Fibroblast of lung (primary cell): ENCODE data around the gene CDK7. TPM values are rescaled to one million over a fixed set of nuclear protein-coding genes. Genes with fewer than 3 reads are reported as not detected.

ENCODE experiments used
- DNase-seq, 2 donors: peaks; one replicate each; pipeline versions ENCODE4 v3.0.0 to v3.0.0-alpha.2; 2010; ENCODE audit warnings: low read depth in 2 of 2
- H2AFZ ChIP-seq: 2 replicates; pipeline ENCODE4 v1.5.1; 2012; ENCODE audit warnings: low read length, control low read depth, inconsistent platforms
- H3K27ac ChIP-seq: 2 replicates; pipeline ENCODE4 v1.5.1; 2011; ENCODE audit warnings: low read length, control low read depth; ENCODE audit not compliant: insufficient read depth
- H3K27me3 ChIP-seq: 2 replicates; pipeline ENCODE4 v1.5.1; 2011; ENCODE audit warnings: mild to moderate bottlenecking, low read length; ENCODE audit not compliant: control insufficient read depth, insufficient read depth
- H3K36me3 ChIP-seq: 2 replicates; pipeline ENCODE4 v1.5.1; 2011; ENCODE audit warnings: low read length; ENCODE audit not compliant: control insufficient read depth, insufficient read depth
- H3K4me1 ChIP-seq: 2 replicates; pipeline ENCODE4 v1.5.1; 2011; ENCODE audit warnings: low read length; ENCODE audit not compliant: control insufficient read depth, insufficient read depth; ENCODE audit errors: extremely low read depth
- H3K4me2 ChIP-seq: 2 replicates; pipeline ENCODE4 v1.5.1; 2011; ENCODE audit warnings: low read length, control low read depth; ENCODE audit not compliant: insufficient read depth; ENCODE audit errors: extremely low read depth
- H3K4me3 ChIP-seq, 4 experiments: fragments of 200-600 bp in 1 of 4; sonication (generic) in 1 of 4; replicated peaks in 1 of 4; 2 replicates each; pipeline ENCODE4 v1.5.1; 2011 to 2016; ENCODE audit warnings: low read length in 4 of 4, low read depth in 3 of 4, mild to moderate bottlenecking in 3 of 4, control low read depth in 2 of 4, inconsistent platforms in 1 of 4, mixed read lengths in 1 of 4; ENCODE audit not compliant: insufficient read depth in 1 of 4; ENCODE audit errors: control extremely low read depth in 1 of 4
- H3K79me2 ChIP-seq: 2 replicates; pipeline ENCODE4 v1.5.1; 2012; ENCODE audit warnings: mild to moderate bottlenecking, low read length, inconsistent platforms; ENCODE audit not compliant: control insufficient read depth, insufficient read depth
- H3K9ac ChIP-seq: 2 replicates; pipeline ENCODE4 v1.5.1; 2011; ENCODE audit warnings: mild to moderate bottlenecking, low read length, control low read depth; ENCODE audit not compliant: insufficient read depth
- H3K9me3 ChIP-seq: 2 replicates; pipeline ENCODE4 v1.5.1; 2012; ENCODE audit warnings: low read depth, low read length; ENCODE audit not compliant: control insufficient read depth, insufficient read depth
- H4K20me1 ChIP-seq: 2 replicates; pipeline ENCODE4 v1.5.1; 2011; ENCODE audit warnings: low read length; ENCODE audit not compliant: control insufficient read depth, insufficient read depth; ENCODE audit errors: extremely low read depth
- CTCF ChIP-seq, 2 donors: IDR thresholded peaks in 1 of 2; conservative IDR thresholded peaks in 1 of 2; 1 replicate in 1 of 2; 2 replicates in 1 of 2; pipeline ENCODE4 v1.5.1; 2011 to 2012; ENCODE audit warnings: low read length in 2 of 2, control low read depth in 1 of 2, inconsistent platforms in 1 of 2, low read depth in 1 of 2, mild to moderate bottlenecking in 1 of 2
- EZH2 ChIP-seq: IDR thresholded peaks from 2 replicates; pipeline ENCODE4 v1.5.1; 2012; ENCODE audit warnings: low read length, control low read depth, mild to moderate bottlenecking; ENCODE audit errors: missing control alignments
- polyA plus RNA-seq, 2 donors: library from polyadenylated mRNA; depleted of rRNA in 1 of 2; stranded (reverse) in 1 of 2; unstranded in 1 of 2; fragments of >200 nt; gene quantifications; 2 replicates each; pipeline ENCODE4 v1.2.1, GENCODE V29; 2011 to 2012; ENCODE audit warnings: missing spikeins in 1 of 2
- total RNA-seq: library from RNA; depleted of rRNA; stranded (reverse); fragments of >200 nt; gene quantifications from 2 replicates; pipeline ENCODE4 v1.2.1, GENCODE V29; 2014

CDK7 gene
- total and polyA plus RNA-seq, 2 donors (not counting 1 experiment from before 2014, with no cell fraction given): 74.3 to 95.4 TPM

DNA sequence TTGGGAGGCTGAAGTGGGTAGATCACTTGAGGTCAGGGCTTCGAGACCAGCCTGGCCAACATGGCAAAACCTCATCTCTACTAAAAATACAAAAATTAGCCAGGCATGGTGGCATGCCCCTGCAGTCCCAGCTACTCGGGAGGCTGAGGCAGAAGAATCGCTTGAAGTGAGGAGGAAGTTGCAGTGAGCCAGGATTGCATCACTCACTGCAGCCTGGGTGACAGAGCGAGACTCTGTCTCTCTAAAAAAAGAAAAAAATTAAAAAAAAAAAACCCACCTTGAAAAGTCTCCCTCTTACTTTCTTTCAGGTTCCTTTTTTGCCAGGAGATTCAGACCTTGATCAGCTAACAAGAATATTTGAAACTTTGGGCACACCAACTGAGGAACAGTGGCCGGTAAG, 34.2 kb downstream of the CDK7 start:
- no peak overlapping the region for H3K9ac ChIP-seq
- H3K4me3 ChIP-seq: no peak overlapping the region
- TF ChIP-seq CTCF (conservative IDR thresholded peaks at IDR 0.05 in 1 of 2, IDR thresholded peaks at IDR 0.05 in 1 of 2; ENCODE audit: low read depth in 1 of 2, low read length in 2 of 2): no peak
- TF ChIP-seq EZH2: no peak
- H4K20me1 ChIP-seq: no peaks in the 10 kb centered on the region
- no peak overlapping the region for H2AFZ ChIP-seq
- H3K79me2 ChIP-seq: no peaks in the 10 kb centered on the region
- no peak overlapping the region for H3K27ac ChIP-seq
- no peak for DNase-seq
- peaks cover 2% of the 10 kb centered on the region for H3K4me1 ChIP-seq
- H3K27me3 ChIP-seq: no peaks in the 10 kb centered on the region
- no peak overlapping the region for H3K4me2 ChIP-seq
- no peaks in the 10 kb centered on the region for H3K9me3 ChIP-seq
- peaks cover 2% of the 10 kb centered on the region for H3K36me3 ChIP-seq

DNA sequence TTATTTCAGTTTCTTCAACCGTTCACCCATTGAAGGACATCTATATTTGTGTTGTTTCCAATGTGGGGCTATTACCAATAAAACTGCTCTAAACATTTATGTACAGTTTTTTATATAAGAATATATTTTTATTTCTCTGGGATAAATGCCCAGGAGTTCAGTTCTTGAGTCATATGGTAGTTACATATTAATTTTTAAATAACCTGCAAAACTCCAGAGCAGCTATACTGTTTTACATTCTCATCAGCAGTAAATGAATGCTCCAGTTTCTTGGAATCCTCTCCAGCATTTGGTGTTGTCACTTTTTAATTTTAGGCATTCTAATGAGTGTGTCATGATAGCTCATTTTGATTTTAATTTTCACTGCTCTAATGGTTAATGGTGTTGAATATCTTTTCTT, 36.2 kb downstream of the CDK7 start:
- no peaks in the 10 kb centered on the region for H3K79me2 ChIP-seq
- no peaks in the 10 kb centered on the region for H3K9me3 ChIP-seq
- peaks cover 2% of the 10 kb centered on the region for H3K4me1 ChIP-seq
- H2AFZ ChIP-seq: no peak overlapping the region
- no peaks in the 10 kb centered on the region for H3K27me3 ChIP-seq
- H3K36me3 ChIP-seq: no peaks in the 10 kb centered on the region
- H3K4me2 ChIP-seq: no peak overlapping the region
- no peak overlapping the region for H3K9ac ChIP-seq
- no peak overlapping the region for H3K27ac ChIP-seq
- no peaks in the 10 kb centered on the region for H4K20me1 ChIP-seq
- no peak for TF ChIP-seq CTCF (conservative IDR thresholded peaks at IDR 0.05 in 1 of 2, IDR thresholded peaks at IDR 0.05 in 1 of 2; ENCODE audit: low read depth in 1 of 2, low read length in 2 of 2)
- TF ChIP-seq EZH2: no peak
- DNase-seq: no peak
- no peak overlapping the region for H3K4me3 ChIP-seq

GRCh38 chr5:69271376-69271775, 36.7 kb downstream of the CDK7 start:
- H3K9ac ChIP-seq: no peak overlapping the region
- no peak overlapping the region for H3K4me2 ChIP-seq
- H3K4me3 ChIP-seq: no peak overlapping the region
- no peak overlapping the region for H2AFZ ChIP-seq
- H3K79me2 ChIP-seq: no peaks in the 10 kb centered on the region
- H3K27me3 ChIP-seq: no peaks in the 10 kb centered on the region
- peak overlapping the region; percentile 3 for H3K27ac ChIP-seq
- no peaks in the 10 kb centered on the region for H3K9me3 ChIP-seq
- peaks cover 3% of the 10 kb centered on the region for H3K4me1 ChIP-seq
- TF ChIP-seq CTCF (conservative IDR thresholded peaks at IDR 0.05 in 1 of 2, IDR thresholded peaks at IDR 0.05 in 1 of 2; ENCODE audit: low read depth in 1 of 2, low read length in 2 of 2): no peak
- TF ChIP-seq EZH2: no peak
- peak; percentile 56 to 68 for DNase-seq
- H4K20me1 ChIP-seq: no peaks in the 10 kb centered on the region
- no peaks in the 10 kb centered on the region for H3K36me3 ChIP-seq
